HCT116 (cell line): ENCODE results near the gene C1orf56. TPM values are rescaled to one million over a fixed set of nuclear protein-coding genes. Genes with fewer than 3 reads are reported as not detected.
A peak's percentile ranks its signal among the peaks of the same experiment; 100 is the strongest.

Experiments used
- ATAC-seq: fragments of 200-7000 bp; cut with Tn5 transposase; 2 replicates; pipeline ENCODE4 v1.9.1; 2020; ENCODE audit warnings: mild to moderate bottlenecking, moderate library complexity
- BruUV-seq: library from RNA; stranded (reverse); fragments of 400-500 nt; replicated peaks from 2 replicates; lab custom pipeline; 2021; lab: Mats Ljungman, UMichigan
- CTCF ChIA-PET: fragments of 300-600 bp; sonication (Branson Sonifier 250); formaldehyde crosslinking; loops from one replicate; lab custom pipeline; 2021; ENCODE audit warnings: antibody characterized with exemption; lab: Charles Lee
- POLR2A ChIA-PET: fragments of 300-600, 350-600 bp; sonication (Branson Sonifier 250); formaldehyde crosslinking; loops from one replicate; lab custom pipeline; 2021; ENCODE audit warnings: antibody characterized with exemption; lab: Charles Lee
- RAD21 ChIA-PET, 2 experiments: fragments of 300-600 bp; sonication (Branson Sonifier 250); formaldehyde crosslinking; loops; one replicate each; lab custom pipeline; 2023; ENCODE audit warnings: low total read pairs in 2 of 2; ENCODE audit not compliant: uncharacterized antibody in 2 of 2, unreplicated experiment in 2 of 2, low non-redundant PET in 1 of 2; lab: Charles Lee
- DNase-seq: peaks from one replicate; pipeline ENCODE4 v3.0.0-alpha.2; 2010; ENCODE audit warnings: low read depth, low spot score
- H2AFZ ChIP-seq: fragments of 200-600 bp; shearing (Covaris generic), sonication (generic); 2 replicates; pipeline ENCODE4 v1.6.1; 2017; ENCODE audit warnings: low read depth, mixed run types, mixed read lengths, antibody characterized with exemption, low read length; ENCODE audit not compliant: poor library complexity, severe bottlenecking
- H3K27ac ChIP-seq: 2 replicates; pipeline ENCODE4 v1.5.1; 2012; ENCODE audit warnings: low read depth, low read length
- H3K27me3 ChIP-seq: fragments of 200-600 bp; sonication (generic); 2 replicates; pipeline ENCODE4 v1.6.1; 2016; ENCODE audit warnings: mixed run types, low read length, mixed read lengths; ENCODE audit not compliant: insufficient read depth
- H3K36me3 ChIP-seq, 2 experiments: fragments of 200-500 bp in 1 of 2; fragments of 200-600 bp in 1 of 2; sonication (Bioruptor generic) in 1 of 2; sonication (generic) in 1 of 2; 2 replicates each; pipeline versions ENCODE4 v1.5.1 to v1.6.1; 2014 to 2016; ENCODE audit warnings: low read length in 2 of 2, inconsistent platforms in 1 of 2, mixed read lengths in 1 of 2, mixed run types in 1 of 2; ENCODE audit not compliant: insufficient read depth in 2 of 2, control insufficient read depth in 1 of 2
- H3K4me1 ChIP-seq, 2 experiments: fragments of 200-600 bp in 1 of 2; sonication (generic) in 1 of 2; 2 replicates each; pipeline versions ENCODE4 v1.5.1 to v1.6.1; 2012 to 2017; ENCODE audit warnings: low read length in 2 of 2, inconsistent platforms in 1 of 2, mild to moderate bottlenecking in 1 of 2, mixed read lengths in 1 of 2, mixed run types in 1 of 2, moderate library complexity in 1 of 2; ENCODE audit not compliant: insufficient read depth in 2 of 2, control insufficient read depth in 1 of 2
- H3K4me2 ChIP-seq: fragments of 200-600 bp; sonication (generic); 2 replicates; pipeline ENCODE4 v1.6.1; 2017; ENCODE audit warnings: mixed run types, low read length, mixed read lengths
- H3K4me3 ChIP-seq, 2 experiments: fragments of 200-600 bp in 1 of 2; sonication (generic) in 1 of 2; replicated peaks in 1 of 2; 2 replicates each; pipeline ENCODE4 v1.5.1; 2011 to 2016; ENCODE audit warnings: low read length in 2 of 2, control low read depth in 1 of 2, low read depth in 1 of 2, mild to moderate bottlenecking in 1 of 2, mixed read lengths in 1 of 2, mixed run types in 1 of 2
- H3K79me2 ChIP-seq: fragments of 200-600 bp; sonication (generic); 2 replicates; pipeline ENCODE4 v1.6.1; 2017; ENCODE audit warnings: mild to moderate bottlenecking, mixed run types, low read length, moderate library complexity, mixed read lengths; ENCODE audit not compliant: insufficient read depth
- H3K9ac ChIP-seq: fragments of 200-600 bp; sonication (generic); 2 replicates; pipeline ENCODE4 v1.6.1; 2016; ENCODE audit warnings: low read length, mixed read lengths
- H3K9me2 ChIP-seq: fragments of 200-600 bp; sonication (generic), shearing (Covaris generic); 2 replicates; pipeline ENCODE4 v1.6.1; 2017; ENCODE audit warnings: mixed run types, mild to moderate bottlenecking, moderate library complexity; ENCODE audit not compliant: insufficient read depth
- H3K9me3 ChIP-seq, 2 experiments: fragments of 200-500 bp in 1 of 2; fragments of 200-600 bp in 1 of 2; sonication (Bioruptor generic) in 1 of 2; sonication (generic) in 1 of 2; 2 replicates each; pipeline ENCODE4 v1.6.1; 2014 to 2017; ENCODE audit warnings: low read length in 2 of 2, mixed read lengths in 2 of 2, inconsistent platforms in 1 of 2, low read depth in 1 of 2, mild to moderate bottlenecking in 1 of 2, mixed run types in 1 of 2, moderate library complexity in 1 of 2; ENCODE audit not compliant: control insufficient read depth in 1 of 2, insufficient read depth in 1 of 2
- H4K20me1 ChIP-seq: fragments of 200-600 bp; sonication (generic), shearing (Covaris generic); 2 replicates; pipeline ENCODE4 v1.6.1; 2017; ENCODE audit warnings: mixed run types, mild to moderate bottlenecking, moderate library complexity; ENCODE audit not compliant: insufficient read depth
- CBX3 ChIP-seq: IDR thresholded peaks from 2 replicates; pipeline ENCODE4 v1.6.1; 2012; ENCODE audit warnings: low read depth
- EGR1 ChIP-seq: IDR thresholded peaks from 2 replicates; pipeline ENCODE4 v1.6.1; 2012; ENCODE audit warnings: low read depth
- ELF1 ChIP-seq: IDR thresholded peaks from 2 replicates; pipeline ENCODE4 v1.6.1; 2012; ENCODE audit warnings: low read depth, borderline replicate concordance
- EZH2phosphoT487 ChIP-seq: fragments of 200-600 bp; IDR thresholded peaks from 2 replicates; pipeline ENCODE4 v1.6.1; 2018; ENCODE audit warnings: antibody characterized with exemption, borderline replicate concordance
- JUND ChIP-seq: IDR thresholded peaks from 2 replicates; pipeline ENCODE4 v1.6.1; 2012
- POLR2AphosphoS5 ChIP-seq: IDR thresholded peaks from 2 replicates; pipeline ENCODE4 v1.6.1; 2011; ENCODE audit warnings: mild to moderate bottlenecking, low read depth, low read length, moderate library complexity
- RAD21 ChIP-seq: IDR thresholded peaks from 2 replicates; pipeline ENCODE4 v1.6.1; 2012; ENCODE audit warnings: low read depth, mild to moderate bottlenecking
- SP1 ChIP-seq: IDR thresholded peaks from 2 replicates; pipeline ENCODE4 v1.6.1; 2012; ENCODE audit warnings: low read depth
- SRF ChIP-seq: IDR thresholded peaks from 2 replicates; pipeline ENCODE4 v1.6.1; 2012; ENCODE audit warnings: low read depth
- TCF7L2 ChIP-seq: IDR thresholded peaks from 2 replicates; pipeline ENCODE4 v1.7.0; 2011; ENCODE audit warnings: borderline replicate concordance, inconsistent platforms; ENCODE audit not compliant: insufficient read depth, insufficient read length; ENCODE audit errors: extremely low read depth
- YY1 ChIP-seq: IDR thresholded peaks from 2 replicates; pipeline ENCODE4 v1.6.1; 2011; ENCODE audit warnings: low read length, low read depth, moderate library complexity, mild to moderate bottlenecking; ENCODE audit not compliant: insufficient replicate concordance; ENCODE audit errors: extremely low read depth
- ZFX ChIP-seq: fragments of 450-650 bp; IDR thresholded peaks from 2 replicates; pipeline ENCODE4 v1.6.1; 2017
- intact Hi-C: fragments of 100-400 bp; cut with micrococcal nuclease; formaldehyde crosslinking; loops from 2 replicates; pipeline ENCODE4 v1.10.0; 2022
- total RNA-seq: library from RNA; stranded (reverse); gene quantifications from one replicate; pipeline ENCODE4 v1.2.1, GENCODE V29; 2021; ENCODE audit not compliant: unreplicated experiment
- TF ChIP-seq, protein P1 (sequence below), 3 experiments: fragments of 200-600 bp in 1 of 3; sonication (generic) in 1 of 3; IDR thresholded peaks in 2 of 3; conservative IDR thresholded peaks in 1 of 3; 2 replicates each; pipeline ENCODE4 v1.5.1; 2012 to 2017; ENCODE audit warnings: low read depth in 2 of 3, low read length in 2 of 3, antibody characterized with exemption in 1 of 3, borderline replicate concordance in 1 of 3, control low read depth in 1 of 3, mild to moderate bottlenecking in 1 of 3, mixed read lengths in 1 of 3, mixed run types in 1 of 3, moderate library complexity in 1 of 3; ENCODE audit not compliant: insufficient read depth in 1 of 3
- TF ChIP-seq, protein P2 (sequence below): IDR thresholded peaks from 2 replicates; pipeline ENCODE4 v1.6.1; 2011; ENCODE audit warnings: mild to moderate bottlenecking, low read length, moderate library complexity; ENCODE audit not compliant: insufficient replicate concordance; ENCODE audit errors: extremely low read depth

C1orf56 gene
- total RNA-seq, 1 experiment from 2014 or later = not detected

DNA sequence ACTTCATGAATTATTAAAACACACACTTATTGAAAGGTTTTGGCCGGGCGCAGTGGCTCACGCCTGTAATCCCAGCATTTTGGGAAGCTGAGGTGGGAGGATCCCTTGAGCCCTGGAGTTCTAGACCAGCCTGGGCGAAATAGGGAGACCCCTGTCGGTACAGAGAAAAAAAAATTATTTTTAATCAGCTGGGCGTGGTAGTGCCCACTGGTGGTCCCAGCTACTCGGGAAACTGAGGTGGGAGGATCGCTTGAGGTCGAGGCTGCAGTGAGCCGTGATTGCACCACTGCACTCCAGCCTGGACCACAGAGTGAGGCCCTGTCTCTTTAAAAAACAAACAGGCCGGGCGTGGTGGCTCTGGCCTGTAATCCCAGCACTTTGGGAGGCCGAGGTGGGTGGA lies 24.7 kb downstream of the C1orf56 start:
- Histone ChIP-seq H2AFZ (no peak overlapping the region), H3K4me3 (peak overlapping the region in 1 of 2 experiments; percentile 78; a peak in 1 of 4 replicates), H3K4me2 (peak overlapping the region; percentile 86), H3K9ac (no peak overlapping the region), H3K9me3 (no peaks in the 10 kb centered on the region), H3K4me1 (peaks cover 22 to 32% of the 10 kb centered on the region in 2 experiments), H4K20me1 (no peaks in the 10 kb centered on the region), H3K36me3 (no peaks in the 10 kb centered on the region), H3K27ac (peak overlapping the region; percentile 98), H3K9me2 (no peaks in the 10 kb centered on the region), H3K27me3 (no peaks in the 10 kb centered on the region), H3K79me2 (no peaks in the 10 kb centered on the region; the same call in 1 of the 2 replicates)
- DNase-seq (no peak), ATAC-seq (no peak)
- TF ChIP-seq, protein P1, sequence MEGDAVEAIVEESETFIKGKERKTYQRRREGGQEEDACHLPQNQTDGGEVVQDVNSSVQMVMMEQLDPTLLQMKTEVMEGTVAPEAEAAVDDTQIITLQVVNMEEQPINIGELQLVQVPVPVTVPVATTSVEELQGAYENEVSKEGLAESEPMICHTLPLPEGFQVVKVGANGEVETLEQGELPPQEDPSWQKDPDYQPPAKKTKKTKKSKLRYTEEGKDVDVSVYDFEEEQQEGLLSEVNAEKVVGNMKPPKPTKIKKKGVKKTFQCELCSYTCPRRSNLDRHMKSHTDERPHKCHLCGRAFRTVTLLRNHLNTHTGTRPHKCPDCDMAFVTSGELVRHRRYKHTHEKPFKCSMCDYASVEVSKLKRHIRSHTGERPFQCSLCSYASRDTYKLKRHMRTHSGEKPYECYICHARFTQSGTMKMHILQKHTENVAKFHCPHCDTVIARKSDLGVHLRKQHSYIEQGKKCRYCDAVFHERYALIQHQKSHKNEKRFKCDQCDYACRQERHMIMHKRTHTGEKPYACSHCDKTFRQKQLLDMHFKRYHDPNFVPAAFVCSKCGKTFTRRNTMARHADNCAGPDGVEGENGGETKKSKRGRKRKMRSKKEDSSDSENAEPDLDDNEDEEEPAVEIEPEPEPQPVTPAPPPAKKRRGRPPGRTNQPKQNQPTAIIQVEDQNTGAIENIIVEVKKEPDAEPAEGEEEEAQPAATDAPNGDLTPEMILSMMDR (IDR thresholded peaks at IDR 0.05 in 2 of 3, conservative IDR thresholded peaks at IDR 0.05 in 1 of 3; ENCODE audit: borderline replicate concordance in 1 of 3, insufficient read depth in 1 of 3, low read depth in 2 of 3, low read length in 2 of 3) = peak; percentile 21 to 28 (median 27); a peak in 3 of 6 replicates
- TF ChIP-seq RAD21 = no peak
- no TSS peak for BruUV-seq
- intact Hi-C loops = no loop called here
- POLR2A ChIA-PET = interaction anchor here (1.5 kb wide), 1 partner anchor 28 kb away, joined by 4 read pairs; no protein-coding TSS in a partner anchor
- RAD21 ChIA-PET = no interaction called here
- CTCF ChIA-PET = interaction anchor here (1.6 to 2.2 kb wide), 3 partner anchors 11 to 180 kb away, joined by 4 to 17 read pairs (median 11); no protein-coding TSS in a partner anchor

GRCh38 chr1:151085953-151086559 lies 38.5 kb downstream of the C1orf56 start:
- Histone ChIP-seq H3K9me3 (no peaks in the 10 kb centered on the region), H3K9me2 (no peaks in the 10 kb centered on the region), H3K4me3 (no peak overlapping the region), H3K4me2 (no peak overlapping the region), H3K27ac (no peak overlapping the region), H4K20me1 (no peaks in the 10 kb centered on the region), H2AFZ (no peak overlapping the region), H3K79me2 (no peaks in the 10 kb centered on the region), H3K36me3 (no peaks in the 10 kb centered on the region), H3K4me1 (no peaks in the 10 kb centered on the region), H3K9ac (no peak overlapping the region), H3K27me3 (no peaks in the 10 kb centered on the region)
- intact Hi-C loops = no loop called here
- ATAC-seq (no peak), DNase-seq (no peak)
- BruUV-seq = no TSS peak
- RAD21 ChIA-PET = no interaction called here
- POLR2A ChIA-PET = interaction anchor here (1.7 kb wide), 1 partner anchor 14 kb away, joined by 3 read pairs; no protein-coding TSS in a partner anchor
- CTCF ChIA-PET = interaction anchor here (2.0 kb wide), 1 partner anchor 13 kb away, joined by 11 read pairs; no protein-coding TSS in a partner anchor
- TF ChIP-seq CBX3 (no peak), TCF7L2 (no peak), ELF1 (no peak), EGR1 (no peak), EZH2phosphoT487 (no peak), ZFX (no peak), POLR2AphosphoS5 (no peak), JUND (no peak), RAD21 (no peak), YY1 (no peak), SRF (no peak), SP1 (no peak)
- TF ChIP-seq, protein P2, sequence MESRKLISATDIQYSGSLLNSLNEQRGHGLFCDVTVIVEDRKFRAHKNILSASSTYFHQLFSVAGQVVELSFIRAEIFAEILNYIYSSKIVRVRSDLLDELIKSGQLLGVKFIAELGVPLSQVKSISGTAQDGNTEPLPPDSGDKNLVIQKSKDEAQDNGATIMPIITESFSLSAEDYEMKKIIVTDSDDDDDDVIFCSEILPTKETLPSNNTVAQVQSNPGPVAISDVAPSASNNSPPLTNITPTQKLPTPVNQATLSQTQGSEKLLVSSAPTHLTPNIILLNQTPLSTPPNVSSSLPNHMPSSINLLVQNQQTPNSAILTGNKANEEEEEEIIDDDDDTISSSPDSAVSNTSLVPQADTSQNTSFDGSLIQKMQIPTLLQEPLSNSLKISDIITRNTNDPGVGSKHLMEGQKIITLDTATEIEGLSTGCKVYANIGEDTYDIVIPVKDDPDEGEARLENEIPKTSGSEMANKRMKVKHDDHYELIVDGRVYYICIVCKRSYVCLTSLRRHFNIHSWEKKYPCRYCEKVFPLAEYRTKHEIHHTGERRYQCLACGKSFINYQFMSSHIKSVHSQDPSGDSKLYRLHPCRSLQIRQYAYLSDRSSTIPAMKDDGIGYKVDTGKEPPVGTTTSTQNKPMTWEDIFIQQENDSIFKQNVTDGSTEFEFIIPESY = no peak
